ENCODE measurements around the gene NFYA. TPM values are rescaled to one million over a fixed set of nuclear protein-coding genes. Genes with fewer than 3 reads are reported as not detected.

Gene NFYA
- total and polyA plus RNA-seq, 2 of the 13 experiments (the other 11 are each of a cell fraction or from before 2014, with no cell fraction given) = 16.0 to 22.9 TPM

DNA sequence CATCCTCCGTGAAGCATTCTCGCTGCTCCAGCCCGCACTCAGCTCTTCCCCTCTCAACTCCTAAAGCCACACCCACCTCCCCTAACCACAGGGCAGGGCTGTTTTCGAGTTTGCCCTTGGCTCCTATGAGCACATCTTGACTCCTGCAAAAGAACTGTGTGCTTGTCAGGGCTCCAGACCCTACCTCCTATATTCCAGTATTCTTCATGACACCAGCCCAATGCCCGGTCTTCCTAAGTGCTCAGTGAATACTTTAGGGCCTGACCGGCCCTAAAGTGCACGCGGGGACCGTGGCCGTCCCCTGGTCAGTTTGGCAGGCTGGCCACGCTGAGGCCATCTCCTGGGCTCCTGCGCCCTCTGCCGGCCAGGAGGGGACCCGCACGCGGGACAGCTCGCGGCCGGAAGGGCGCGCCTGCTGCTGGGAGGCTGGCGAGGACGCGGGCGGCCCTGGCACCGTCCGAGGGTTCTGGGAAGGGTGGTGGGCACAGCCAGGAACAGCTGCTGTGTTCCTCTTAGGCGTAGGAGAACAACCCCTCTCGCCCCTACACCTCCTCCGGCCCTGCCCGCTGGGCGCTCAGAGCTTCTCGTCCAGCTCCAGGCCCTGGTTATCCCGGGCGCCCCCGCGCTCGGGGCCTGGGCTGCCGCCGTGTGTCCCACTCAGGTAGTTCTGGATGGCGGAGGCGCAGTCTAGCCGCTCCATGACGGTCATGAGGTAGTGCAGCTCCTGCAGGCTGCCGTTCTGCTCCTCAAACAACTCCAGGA is 44.8 kb upstream of the NFYA start (continued):
- TF ChIP-seq NFATC3 (CRISPR knock-in tag; IDR thresholded peaks at IDR 0.05) (no peak; the same call in 1 of the 2 replicates), ZFP1 (CRISPR knock-in tag; IDR thresholded peaks at IDR 0.05) (no peak), FOXK1 (CRISPR knock-in tag; IDR thresholded peaks at IDR 0.05; ENCODE audit: borderline replicate concordance, low read depth) (no peak), XBP1 (CRISPR knock-in tag; IDR thresholded peaks at IDR 0.05) (no peak), MBD4 (IDR thresholded peaks at IDR 0.05; ENCODE audit: borderline replicate concordance, low read length) (no peak), SALL2 (CRISPR knock-in tag; IDR thresholded peaks at IDR 0.05) (peak; percentile 82), NFYC (CRISPR knock-in tag; IDR thresholded peaks at IDR 0.05) (no peak), ZNF232 (CRISPR knock-in tag; IDR thresholded peaks at IDR 0.05; ENCODE audit: borderline replicate concordance) (no peak), FOXP1 (IDR thresholded peaks at IDR 0.05) (no peak), FOXP1 (CRISPR knock-in tag; IDR thresholded peaks at IDR 0.05) (no peak), MATR3 (CRISPR knock-in tag; IDR thresholded peaks at IDR 0.05) (no peak), ZNF235 (CRISPR knock-in tag; IDR thresholded peaks at IDR 0.05; ENCODE audit: borderline replicate concordance) (peak; percentile 63; the same call in 1 of the 2 replicates), ZFP41 (CRISPR knock-in tag; IDR thresholded peaks at IDR 0.05; ENCODE audit: borderline replicate concordance) (0 out of 2 replicates have a peak, but pooled peaks have one; percentile 61), BRD4 (CRISPR knock-in tag; IDR thresholded peaks at IDR 0.05) (peak; percentile 83), SRSF9 (IDR thresholded peaks at IDR 0.05; ENCODE audit: borderline replicate concordance, insufficient read depth, low read depth, low read length, poor library complexity, severe bottlenecking) (no peak), KDM1A (CRISPR knock-in tag; IDR thresholded peaks at IDR 0.05) (no peak), RORA (CRISPR knock-in tag; IDR thresholded peaks at IDR 0.05) (no peak)
- TF ChIP-seq, protein P1, sequence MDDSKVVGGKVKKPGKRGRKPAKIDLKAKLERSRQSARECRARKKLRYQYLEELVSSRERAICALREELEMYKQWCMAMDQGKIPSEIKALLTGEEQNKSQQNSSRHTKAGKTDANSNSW (CRISPR knock-in tag; IDR thresholded peaks at IDR 0.05; ENCODE audit: borderline replicate concordance) = peak; percentile 68; the same call in 1 of the 2 replicates
- TF ChIP-seq, protein P2, sequence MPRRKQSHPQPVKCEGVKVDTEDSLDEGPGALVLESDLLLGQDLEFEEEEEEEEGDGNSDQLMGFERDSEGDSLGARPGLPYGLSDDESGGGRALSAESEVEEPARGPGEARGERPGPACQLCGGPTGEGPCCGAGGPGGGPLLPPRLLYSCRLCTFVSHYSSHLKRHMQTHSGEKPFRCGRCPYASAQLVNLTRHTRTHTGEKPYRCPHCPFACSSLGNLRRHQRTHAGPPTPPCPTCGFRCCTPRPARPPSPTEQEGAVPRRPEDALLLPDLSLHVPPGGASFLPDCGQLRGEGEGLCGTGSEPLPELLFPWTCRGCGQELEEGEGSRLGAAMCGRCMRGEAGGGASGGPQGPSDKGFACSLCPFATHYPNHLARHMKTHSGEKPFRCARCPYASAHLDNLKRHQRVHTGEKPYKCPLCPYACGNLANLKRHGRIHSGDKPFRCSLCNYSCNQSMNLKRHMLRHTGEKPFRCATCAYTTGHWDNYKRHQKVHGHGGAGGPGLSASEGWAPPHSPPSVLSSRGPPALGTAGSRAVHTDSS (CRISPR knock-in tag; conservative IDR thresholded peaks at IDR 0.05) = no peak
- TF ChIP-seq, protein P3, sequence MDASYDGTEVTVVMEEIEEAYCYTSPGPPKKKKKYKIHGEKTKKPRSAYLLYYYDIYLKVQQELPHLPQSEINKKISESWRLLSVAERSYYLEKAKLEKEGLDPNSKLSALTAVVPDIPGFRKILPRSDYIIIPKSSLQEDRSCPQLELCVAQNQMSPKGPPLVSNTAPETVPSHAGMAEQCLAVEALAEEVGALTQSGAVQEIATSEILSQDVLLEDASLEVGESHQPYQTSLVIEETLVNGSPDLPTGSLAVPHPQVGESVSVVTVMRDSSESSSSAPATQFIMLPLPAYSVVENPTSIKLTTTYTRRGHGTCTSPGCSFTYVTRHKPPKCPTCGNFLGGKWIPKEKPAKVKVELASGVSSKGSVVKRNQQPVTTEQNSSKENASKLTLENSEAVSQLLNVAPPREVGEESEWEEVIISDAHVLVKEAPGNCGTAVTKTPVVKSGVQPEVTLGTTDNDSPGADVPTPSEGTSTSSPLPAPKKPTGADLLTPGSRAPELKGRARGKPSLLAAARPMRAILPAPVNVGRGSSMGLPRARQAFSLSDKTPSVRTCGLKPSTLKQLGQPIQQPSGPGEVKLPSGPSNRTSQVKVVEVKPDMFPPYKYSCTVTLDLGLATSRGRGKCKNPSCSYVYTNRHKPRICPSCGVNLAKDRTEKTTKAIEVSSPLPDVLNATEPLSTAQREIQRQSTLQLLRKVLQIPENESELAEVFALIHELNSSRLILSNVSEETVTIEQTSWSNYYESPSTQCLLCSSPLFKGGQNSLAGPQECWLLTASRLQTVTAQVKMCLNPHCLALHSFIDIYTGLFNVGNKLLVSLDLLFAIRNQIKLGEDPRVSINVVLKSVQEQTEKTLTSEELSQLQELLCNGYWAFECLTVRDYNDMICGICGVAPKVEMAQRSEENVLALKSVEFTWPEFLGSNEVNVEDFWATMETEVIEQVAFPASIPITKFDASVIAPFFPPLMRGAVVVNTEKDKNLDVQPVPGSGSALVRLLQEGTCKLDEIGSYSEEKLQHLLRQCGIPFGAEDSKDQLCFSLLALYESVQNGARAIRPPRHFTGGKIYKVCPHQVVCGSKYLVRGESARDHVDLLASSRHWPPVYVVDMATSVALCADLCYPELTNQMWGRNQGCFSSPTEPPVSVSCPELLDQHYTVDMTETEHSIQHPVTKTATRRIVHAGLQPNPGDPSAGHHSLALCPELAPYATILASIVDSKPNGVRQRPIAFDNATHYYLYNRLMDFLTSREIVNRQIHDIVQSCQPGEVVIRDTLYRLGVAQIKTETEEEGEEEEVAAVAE (CRISPR knock-in tag; IDR thresholded peaks at IDR 0.05; ENCODE audit: borderline replicate concordance) = no peak
- TF ChIP-seq, protein P4, sequence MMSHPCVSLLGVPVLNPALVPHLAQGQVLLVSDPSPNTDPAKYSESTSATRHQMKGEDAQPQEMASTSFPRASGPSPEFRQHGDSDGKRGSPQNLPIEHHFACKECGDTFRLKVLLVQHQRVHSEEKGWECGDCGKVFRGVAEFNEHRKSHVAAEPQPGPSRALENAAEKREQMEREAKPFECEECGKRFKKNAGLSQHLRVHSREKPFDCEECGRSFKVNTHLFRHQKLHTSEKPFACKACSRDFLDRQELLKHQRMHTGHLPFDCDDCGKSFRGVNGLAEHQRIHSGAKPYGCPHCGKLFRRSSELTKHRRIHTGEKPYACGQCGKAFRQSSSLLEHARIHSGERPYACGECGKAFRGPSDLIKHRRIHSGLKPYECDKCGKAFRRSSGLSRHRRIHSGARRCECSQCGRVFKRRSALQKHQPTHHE (CRISPR knock-in tag; IDR thresholded peaks at IDR 0.05; ENCODE audit: borderline replicate concordance) = peak; percentile 66; the same call in 1 of the 2 replicates
